RWPE2 (cell line): ENCODE data around the gene COPZ2.
A peak's percentile ranks its signal among the peaks of the same experiment; 100 is the strongest.
"Not testable (repeated sequence)": the region's sequence is repeated elsewhere in the genome, so short reads cannot be mapped to it uniquely, and the experiment has no call there.

ENCODE experiments used
- ATAC-seq: fragments of 200-7000 bp; cut with Tn5 transposase; 3 replicates; pipeline ENCODE4 v1.9.1; 2021; ENCODE audit warnings: low read depth
- DNase-seq: peaks from one replicate; pipeline ENCODE4 v3.0.0-alpha.2; 2020; ENCODE audit warnings: low spot score
- H3K27ac ChIP-seq: fragments of 450-650 bp; 2 replicates; pipeline ENCODE4 v1.5.1; 2017; ENCODE audit warnings: mild to moderate bottlenecking; ENCODE audit not compliant: poor library complexity, severe bottlenecking
- H3K27me3 ChIP-seq: fragments of 250-450 bp; sonication (Bioruptor Pico); 2 replicates; pipeline ENCODE4 v1.5.1; 2021; ENCODE audit warnings: mild to moderate bottlenecking, moderate library complexity; ENCODE audit not compliant: insufficient read depth, poor library complexity, severe bottlenecking
- H3K36me3 ChIP-seq: fragments of 250-450 bp; sonication (Bioruptor Pico); 2 replicates; pipeline ENCODE4 v1.5.1; 2020; ENCODE audit warnings: low read depth, mild to moderate bottlenecking, moderate library complexity
- H3K4me1 ChIP-seq: fragments of 250-450 bp; sonication (Bioruptor Pico); 2 replicates; pipeline ENCODE4 v1.5.1; 2021; ENCODE audit warnings: mild to moderate bottlenecking, moderate library complexity; ENCODE audit not compliant: insufficient read depth, poor library complexity, severe bottlenecking
- H3K4me3 ChIP-seq: fragments of 250-450 bp; sonication (Bioruptor Pico); 2 replicates; pipeline ENCODE4 v1.5.1; 2021; ENCODE audit warnings: mild to moderate bottlenecking, moderate library complexity; ENCODE audit not compliant: severe bottlenecking
- H3K9me3 ChIP-seq: fragments of 250-450 bp; sonication (Bioruptor Pico); 2 replicates; pipeline ENCODE4 v1.5.1; 2021; ENCODE audit warnings: mild to moderate bottlenecking, moderate library complexity; ENCODE audit not compliant: severe bottlenecking
- CTCF ChIP-seq: fragments of 450-650 bp; IDR thresholded peaks from one replicate; pipeline ENCODE4 v1.5.1; 2017; ENCODE audit warnings: mild to moderate bottlenecking, moderate library complexity; ENCODE audit not compliant: poor library complexity, severe bottlenecking

The COPZ2 gene

DNA sequence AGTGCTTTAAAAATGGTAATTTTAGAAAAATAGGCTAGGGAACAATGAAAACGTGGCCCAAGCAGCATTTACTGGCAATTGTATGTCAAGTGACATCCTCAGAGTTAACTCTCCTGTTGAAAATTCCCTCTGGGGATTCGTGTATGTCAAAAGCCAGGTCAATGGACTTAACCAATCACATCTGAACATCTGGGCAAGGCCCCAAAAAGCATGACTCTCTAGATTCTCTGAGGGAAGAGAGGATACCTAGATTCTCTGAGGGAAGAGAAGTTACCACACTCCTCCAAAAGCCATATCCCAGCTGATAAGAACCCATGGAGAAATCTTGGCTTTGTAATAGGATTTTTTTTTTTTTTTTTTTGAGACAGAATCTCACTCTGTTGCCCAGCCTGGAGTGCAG lies 34.1 kb upstream of the COPZ2 start:
- no peak for TF ChIP-seq CTCF
- Histone ChIP-seq H3K9me3 (no peaks in the 10 kb centered on the region), H3K4me1 (no peaks in the 10 kb centered on the region), H3K36me3 (peaks cover 96% of the 10 kb centered on the region), H3K27ac (no peak overlapping the region), H3K4me3 (no peak overlapping the region), H3K27me3 (no peaks in the 10 kb centered on the region)
- no peak for ATAC-seq
- DNase-seq, result no peak

DNA sequence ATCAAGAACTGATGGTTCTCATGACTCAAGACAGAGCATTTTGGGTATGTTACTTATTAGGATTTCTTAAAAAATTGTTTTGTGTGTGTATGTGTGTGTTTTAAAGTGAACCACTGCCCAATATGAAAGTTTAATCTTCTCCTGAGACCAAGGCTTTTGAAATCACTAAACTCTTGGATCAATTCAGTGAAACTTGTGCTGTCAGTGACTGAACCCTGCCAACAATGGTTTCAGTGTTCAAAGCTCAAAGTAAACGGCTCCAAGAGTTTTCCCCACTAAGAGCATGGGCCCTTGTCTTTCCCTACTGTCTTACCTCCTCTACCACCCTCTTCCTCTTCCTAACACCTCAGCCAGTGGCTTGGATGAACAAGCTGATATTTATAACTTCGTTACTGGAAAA lies 32.6 kb upstream of the COPZ2 start:
- H3K27me3 ChIP-seq, result no peaks in the 10 kb centered on the region
- H3K27ac ChIP-seq, result no peak overlapping the region
- H3K36me3 ChIP-seq, result peaks cover 90% of the 10 kb centered on the region
- DNase-seq (no peak), ATAC-seq (no peak)
- TF ChIP-seq CTCF, result no peak
- H3K4me1 ChIP-seq, result no peaks in the 10 kb centered on the region
- H3K9me3 ChIP-seq, result no peaks in the 10 kb centered on the region
- no peak overlapping the region for H3K4me3 ChIP-seq

DNA sequence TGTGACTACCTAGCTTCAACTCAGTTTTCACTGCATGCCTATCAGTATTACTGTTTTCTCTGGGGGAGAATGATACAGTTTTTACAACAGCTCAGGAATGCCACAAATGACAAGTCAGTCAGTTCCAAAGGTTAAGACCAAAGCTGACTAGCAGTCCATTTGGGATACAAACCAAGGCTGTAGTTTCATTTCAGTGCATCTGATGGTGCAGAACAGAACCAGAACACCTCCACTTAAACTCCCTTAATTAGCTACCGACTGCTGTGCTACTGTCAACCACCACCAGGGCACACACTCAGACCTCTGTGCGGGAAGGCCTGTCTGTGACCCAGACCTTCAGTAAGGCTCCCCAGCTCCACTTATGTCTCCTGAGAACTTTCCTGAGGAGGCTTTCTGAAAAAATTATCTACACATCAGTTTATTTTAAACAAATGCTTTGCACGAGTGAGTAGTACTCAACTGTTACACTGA lies 30.9 kb upstream of the COPZ2 start:
- Histone ChIP-seq H3K27ac (no peak overlapping the region), H3K27me3 (no peaks in the 10 kb centered on the region), H3K9me3 (no peaks in the 10 kb centered on the region), H3K4me3 (no peak overlapping the region), H3K36me3 (peaks cover 84% of the 10 kb centered on the region), H3K4me1 (no peaks in the 10 kb centered on the region)
- peak; percentile 18 for TF ChIP-seq CTCF
- no peak for DNase-seq
- peak; percentile 71 for ATAC-seq

- not testable (repeated sequence) for H3K4me1 ChIP-seq, H3K9me3 ChIP-seq, H3K4me3 ChIP-seq, H3K27ac ChIP-seq, H3K27me3 ChIP-seq, DNase-seq
- H3K36me3 ChIP-seq, result peaks cover 84% of the 10 kb centered on the region
- peak; percentile 8; the same call in 1 of the 3 replicates for ATAC-seq
Observed at GRCh38 chr17:48067808-48068207, 30.2 kb upstream of the COPZ2 start.

DNA sequence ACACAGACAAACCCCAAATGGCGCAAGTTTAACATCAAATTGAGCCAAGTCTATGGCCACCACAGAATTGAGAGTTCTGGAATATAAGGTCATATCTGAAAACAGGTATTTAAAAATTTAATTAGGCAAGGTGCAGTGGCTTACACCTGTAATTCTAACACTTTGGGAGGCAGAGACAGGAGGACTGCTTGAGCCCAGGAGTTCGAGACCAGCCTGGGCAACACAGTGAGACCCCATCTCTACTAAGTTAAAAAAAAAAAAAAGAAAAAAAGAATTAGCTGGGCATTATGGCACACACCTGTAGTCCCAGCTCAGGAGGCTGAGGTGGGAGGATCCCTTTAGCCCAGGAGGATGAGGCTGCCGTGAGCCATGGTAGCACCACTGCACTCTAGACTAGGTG lies 29.6 kb upstream of the COPZ2 start:
- H3K27ac ChIP-seq, result no peak overlapping the region
- no peaks in the 10 kb centered on the region for H3K4me1 ChIP-seq
- no peak overlapping the region for H3K4me3 ChIP-seq
- ATAC-seq, result no peak
- no peak for TF ChIP-seq CTCF
- H3K27me3 ChIP-seq, result no peaks in the 10 kb centered on the region
- no peak for DNase-seq
- H3K36me3 ChIP-seq, result peaks cover 84% of the 10 kb centered on the region
- no peaks in the 10 kb centered on the region for H3K9me3 ChIP-seq
